HEK293 (cell line): Measurements from ENCODE around the gene MAGI1.

Source experiments
- CTCF ChIA-PET: fragments of 350-600 bp; formaldehyde crosslinking; extraction: SDS; loops from one replicate; lab custom pipeline; 2021; ENCODE audit warnings: antibody characterized with exemption; lab: Yijun Ruan, JAX
- POLR2A ChIA-PET: fragments of 300-600 bp; formaldehyde crosslinking; extraction: SDS; loops from one replicate; lab custom pipeline; 2020; ENCODE audit warnings: antibody characterized with exemption, inconsistent platforms; lab: Yijun Ruan, JAX
- H3K27ac ChIP-seq: fragments of 200-500 bp; sonication (Bioruptor generic); 2 replicates; pipeline ENCODE4 v1.5.1; 2014; ENCODE audit warnings: low read depth, low read length, control low read depth, inconsistent platforms; ENCODE audit errors: extremely low read depth
- H3K36me3 ChIP-seq, 2 experiments: fragments of 200-500 bp in 1 of 2; sonication (Bioruptor generic) in 1 of 2; 1 replicate in 1 of 2; 2 replicates in 1 of 2; pipeline ENCODE4 v1.5.1; 2014 to 2017; ENCODE audit warnings: inconsistent platforms in 2 of 2, low read length in 2 of 2; ENCODE audit not compliant: control insufficient read depth in 2 of 2, insufficient read depth in 1 of 2
- H3K4me1 ChIP-seq: fragments of 200-500 bp; sonication (Bioruptor generic); 2 replicates; pipeline ENCODE4 v1.5.1; 2014; ENCODE audit warnings: mild to moderate bottlenecking, low read length, inconsistent platforms; ENCODE audit not compliant: control insufficient read depth, insufficient read depth
- H3K4me3 ChIP-seq: 2 replicates; pipeline ENCODE4 v1.5.1; 2011; ENCODE audit warnings: low read depth, mild to moderate bottlenecking, control low read depth, low read length, moderate library complexity
- H3K9me3 ChIP-seq: fragments of 200-500 bp; sonication (Bioruptor generic); 2 replicates; pipeline ENCODE4 v1.5.1; 2014; ENCODE audit warnings: low read depth, low read length, inconsistent platforms; ENCODE audit not compliant: control insufficient read depth, insufficient read depth
- GFI1B ChIP-seq: fragments of 450-650 bp; formaldehyde crosslinking; IDR thresholded peaks from 2 replicates; pipeline ENCODE4 v1.5.1; 2016; ENCODE audit warnings: missing biosample characterization, missing genetic modification characterization
- HOXD13 ChIP-seq: sonication (generic); formaldehyde crosslinking; IDR thresholded peaks from 2 replicates; pipeline ENCODE4 v1.8.0; 2022; ENCODE audit warnings: missing genetic modification reagents, borderline replicate concordance
- SETDB1 ChIP-seq: IDR thresholded peaks from one replicate; pipeline ENCODE4 v1.6.1; 2017; ENCODE audit warnings: mild to moderate bottlenecking, low read length, moderate library complexity, mixed read lengths; ENCODE audit not compliant: insufficient read length
- TCF7L2 ChIP-seq: IDR thresholded peaks from 2 replicates; pipeline ENCODE4 v1.6.1; 2011; ENCODE audit warnings: low read depth, mild to moderate bottlenecking, inconsistent platforms, low read length, moderate library complexity, borderline replicate concordance
- TRIM28 ChIP-seq: IDR thresholded peaks from 2 replicates; pipeline ENCODE4 v1.6.1; 2011; ENCODE audit warnings: low read length, control low read depth, borderline replicate concordance
- ZFP37 ChIP-seq: fragments of 450-650 bp; formaldehyde crosslinking; IDR thresholded peaks from 2 replicates; pipeline ENCODE4 v1.5.1; 2016; ENCODE audit warnings: missing biosample characterization, missing genetic modification characterization
- ZFP41 ChIP-seq: fragments of 450-650 bp; formaldehyde crosslinking; IDR thresholded peaks from 2 replicates; pipeline ENCODE4 v1.5.1; 2016; ENCODE audit warnings: missing biosample characterization, missing genetic modification characterization, borderline replicate concordance
- ZNF112 ChIP-seq: fragments of 450-650 bp; formaldehyde crosslinking; IDR thresholded peaks from 2 replicates; pipeline ENCODE4 v1.5.0; 2017; ENCODE audit warnings: missing biosample characterization, missing genetic modification characterization
- ZNF121 ChIP-seq: fragments of 450-650 bp; formaldehyde crosslinking; IDR thresholded peaks from 2 replicates; pipeline ENCODE4 v1.5.1; 2016; ENCODE audit warnings: missing biosample characterization, missing genetic modification characterization
- ZNF132 ChIP-seq: fragments of 450-650 bp; formaldehyde crosslinking; IDR thresholded peaks from 2 replicates; pipeline ENCODE4 v1.5.1; 2017; ENCODE audit warnings: missing biosample characterization, missing genetic modification characterization, borderline replicate concordance
- ZNF23 ChIP-seq: fragments of 450-650 bp; formaldehyde crosslinking; IDR thresholded peaks from 2 replicates; pipeline ENCODE4 v1.5.1; 2016; ENCODE audit warnings: missing biosample characterization, missing genetic modification characterization, borderline replicate concordance
- ZNF324 ChIP-seq: fragments of 450-650 bp; formaldehyde crosslinking; IDR thresholded peaks from 2 replicates; pipeline ENCODE4 v1.5.1; 2016; ENCODE audit warnings: missing biosample characterization, missing genetic modification characterization
- ZNF335 ChIP-seq: fragments of 450-650 bp; formaldehyde crosslinking; conservative IDR thresholded peaks from 2 replicates; pipeline ENCODE4 v1.5.1; 2016; ENCODE audit warnings: missing biosample characterization, missing genetic modification characterization
- ZNF341 ChIP-seq: fragments of 450-650 bp; formaldehyde crosslinking; IDR thresholded peaks from 2 replicates; pipeline ENCODE4; 2016; ENCODE audit warnings: low read depth, missing biosample characterization, missing genetic modification characterization
- ZNF404 ChIP-seq: fragments of 450-650 bp; formaldehyde crosslinking; IDR thresholded peaks from 2 replicates; pipeline ENCODE4 v1.5.1; 2017; ENCODE audit warnings: missing biosample characterization, missing genetic modification characterization
- ZNF529 ChIP-seq: fragments of 450-650 bp; formaldehyde crosslinking; IDR thresholded peaks from 2 replicates; pipeline ENCODE4 v1.5.1; 2017; ENCODE audit warnings: missing genetic modification characterization, missing biosample characterization; ENCODE audit not compliant: insufficient replicate concordance
- ZNF549 ChIP-seq: fragments of 450-650 bp; IDR thresholded peaks from 2 replicates; pipeline ENCODE4 v1.5.1; 2018; ENCODE audit warnings: missing biosample characterization, missing genetic modification characterization, mild to moderate bottlenecking, inconsistent platforms, moderate library complexity
- ZNF560 ChIP-seq: fragments of 450-650 bp; formaldehyde crosslinking; IDR thresholded peaks from 2 replicates; pipeline ENCODE4 v1.5.1; 2017; ENCODE audit warnings: missing biosample characterization, missing genetic modification characterization, borderline replicate concordance
- ZNF626 ChIP-seq: fragments of 450-650 bp; sonication (Bioruptor Pico); formaldehyde crosslinking; IDR thresholded peaks from 2 replicates; pipeline ENCODE4 v1.5.1; 2018; ENCODE audit warnings: missing biosample characterization, missing genetic modification characterization, inconsistent platforms
- ZNF707 ChIP-seq: fragments of 450-650 bp; formaldehyde crosslinking; IDR thresholded peaks from 2 replicates; pipeline ENCODE4 v1.5.1; 2016; ENCODE audit warnings: missing biosample characterization, missing genetic modification characterization
- ZNF791 ChIP-seq: fragments of 450-650 bp; formaldehyde crosslinking; IDR thresholded peaks from 2 replicates; pipeline ENCODE4 v1.5.1; 2016; ENCODE audit warnings: missing biosample characterization, missing genetic modification characterization
- TF ChIP-seq, protein P1 (sequence below): fragments of 450-650 bp; formaldehyde crosslinking; IDR thresholded peaks from 2 replicates; pipeline ENCODE4 v1.5.1; 2017; ENCODE audit warnings: missing biosample characterization, missing genetic modification characterization
- TF ChIP-seq, protein P2 (sequence below): fragments of 450-650 bp; formaldehyde crosslinking; IDR thresholded peaks from 2 replicates; pipeline ENCODE4; 2016; ENCODE audit warnings: missing biosample characterization, missing genetic modification characterization
- TF ChIP-seq, protein P3 (sequence below): IDR thresholded peaks from 2 replicates; pipeline ENCODE4 v1.6.1; 2011; ENCODE audit warnings: mild to moderate bottlenecking, low read depth, low read length, borderline replicate concordance
- TF ChIP-seq, protein P4 (sequence below): fragments of 450-650 bp; formaldehyde crosslinking; IDR thresholded peaks from 2 replicates; pipeline ENCODE4 v1.5.1; 2016; ENCODE audit warnings: missing biosample characterization, missing genetic modification characterization
- TF ChIP-seq, protein P5 (sequence below): fragments of 450-650 bp; formaldehyde crosslinking; IDR thresholded peaks from 2 replicates; pipeline ENCODE4 v1.5.1; 2016; ENCODE audit warnings: missing biosample characterization, missing genetic modification characterization
- TF ChIP-seq, protein P6 (sequence below): fragments of 450-650 bp; formaldehyde crosslinking; conservative IDR thresholded peaks from 2 replicates; pipeline ENCODE4 v1.5.1; 2016; ENCODE audit warnings: low read depth, missing biosample characterization, missing genetic modification characterization

The MAGI1 gene

DNA sequence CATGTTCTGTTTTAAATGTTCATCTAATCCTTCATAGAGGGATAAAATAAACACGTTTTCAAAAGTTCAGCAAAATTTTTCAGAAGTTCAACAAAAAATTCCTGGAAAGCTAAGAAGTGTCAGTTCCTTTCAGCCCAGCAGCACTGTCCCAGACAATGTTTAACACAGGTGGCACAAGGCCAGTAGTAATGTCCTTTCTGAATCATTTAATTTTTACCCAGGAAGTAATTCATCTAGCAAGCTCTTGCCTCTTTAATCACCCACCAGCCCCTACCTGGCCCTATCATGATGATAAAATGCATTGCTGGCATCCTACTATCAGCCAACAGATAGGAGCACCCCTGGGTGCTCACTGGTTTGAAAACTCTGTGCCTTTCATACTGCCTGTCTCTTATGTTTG is 723.8 kb downstream of the MAGI1 start:
- H3K9me3 ChIP-seq: no peaks in the 10 kb centered on the region
- H3K4me1 ChIP-seq: no peaks in the 10 kb centered on the region
- ChIA-PET POLR2A (no interaction called here), CTCF (no interaction called here)
- H3K27ac ChIP-seq: no peak overlapping the region
- TF ChIP-seq ZNF132 (tag by site-specific recombination) (no peak), ZNF707 (no peak), ZNF112 (no peak), ZNF23 (tag by site-specific recombination) (no peak), SETDB1 (no peak), ZNF341 (no peak), ZNF324 (tag by site-specific recombination) (no peak), ZNF791 (tag by site-specific recombination) (no peak), ZNF549 (tag by site-specific recombination) (no peak), TCF7L2 (no peak), ZNF560 (tag by site-specific recombination) (no peak), ZNF404 (tag by site-specific recombination) (no peak), TRIM28 (no peak), GFI1B (tag by site-specific recombination) (no peak), ZNF335 (tag by site-specific recombination) (no peak)
- TF ChIP-seq, protein P1, sequence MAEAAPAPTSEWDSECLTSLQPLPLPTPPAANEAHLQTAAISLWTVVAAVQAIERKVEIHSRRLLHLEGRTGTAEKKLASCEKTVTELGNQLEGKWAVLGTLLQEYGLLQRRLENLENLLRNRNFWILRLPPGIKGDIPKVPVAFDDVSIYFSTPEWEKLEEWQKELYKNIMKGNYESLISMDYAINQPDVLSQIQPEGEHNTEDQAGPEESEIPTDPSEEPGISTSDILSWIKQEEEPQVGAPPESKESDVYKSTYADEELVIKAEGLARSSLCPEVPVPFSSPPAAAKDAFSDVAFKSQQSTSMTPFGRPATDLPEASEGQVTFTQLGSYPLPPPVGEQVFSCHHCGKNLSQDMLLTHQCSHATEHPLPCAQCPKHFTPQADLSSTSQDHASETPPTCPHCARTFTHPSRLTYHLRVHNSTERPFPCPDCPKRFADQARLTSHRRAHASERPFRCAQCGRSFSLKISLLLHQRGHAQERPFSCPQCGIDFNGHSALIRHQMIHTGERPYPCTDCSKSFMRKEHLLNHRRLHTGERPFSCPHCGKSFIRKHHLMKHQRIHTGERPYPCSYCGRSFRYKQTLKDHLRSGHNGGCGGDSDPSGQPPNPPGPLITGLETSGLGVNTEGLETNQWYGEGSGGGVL (tag by site-specific recombination): no peak
- TF ChIP-seq, protein P2, sequence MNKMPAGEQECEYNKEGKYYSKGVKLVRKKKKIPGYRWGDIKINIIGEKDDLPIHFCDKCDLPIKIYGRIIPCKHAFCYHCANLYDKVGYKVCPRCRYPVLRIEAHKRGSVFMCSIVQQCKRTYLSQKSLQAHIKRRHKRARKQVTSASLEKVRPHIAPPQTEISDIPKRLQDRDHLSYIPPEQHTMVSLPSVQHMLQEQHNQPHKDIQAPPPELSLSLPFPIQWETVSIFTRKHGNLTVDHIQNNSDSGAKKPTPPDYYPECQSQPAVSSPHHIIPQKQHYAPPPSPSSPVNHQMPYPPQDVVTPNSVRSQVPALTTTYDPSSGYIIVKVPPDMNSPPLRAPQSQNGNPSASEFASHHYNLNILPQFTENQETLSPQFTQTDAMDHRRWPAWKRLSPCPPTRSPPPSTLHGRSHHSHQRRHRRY (tag by site-specific recombination): no peak
- TF ChIP-seq, protein P3, sequence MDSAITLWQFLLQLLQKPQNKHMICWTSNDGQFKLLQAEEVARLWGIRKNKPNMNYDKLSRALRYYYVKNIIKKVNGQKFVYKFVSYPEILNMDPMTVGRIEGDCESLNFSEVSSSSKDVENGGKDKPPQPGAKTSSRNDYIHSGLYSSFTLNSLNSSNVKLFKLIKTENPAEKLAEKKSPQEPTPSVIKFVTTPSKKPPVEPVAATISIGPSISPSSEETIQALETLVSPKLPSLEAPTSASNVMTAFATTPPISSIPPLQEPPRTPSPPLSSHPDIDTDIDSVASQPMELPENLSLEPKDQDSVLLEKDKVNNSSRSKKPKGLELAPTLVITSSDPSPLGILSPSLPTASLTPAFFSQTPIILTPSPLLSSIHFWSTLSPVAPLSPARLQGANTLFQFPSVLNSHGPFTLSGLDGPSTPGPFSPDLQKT: no peak
- H3K4me3 ChIP-seq: no peak overlapping the region
- H3K36me3 ChIP-seq: no peaks in the 10 kb centered on the region

DNA sequence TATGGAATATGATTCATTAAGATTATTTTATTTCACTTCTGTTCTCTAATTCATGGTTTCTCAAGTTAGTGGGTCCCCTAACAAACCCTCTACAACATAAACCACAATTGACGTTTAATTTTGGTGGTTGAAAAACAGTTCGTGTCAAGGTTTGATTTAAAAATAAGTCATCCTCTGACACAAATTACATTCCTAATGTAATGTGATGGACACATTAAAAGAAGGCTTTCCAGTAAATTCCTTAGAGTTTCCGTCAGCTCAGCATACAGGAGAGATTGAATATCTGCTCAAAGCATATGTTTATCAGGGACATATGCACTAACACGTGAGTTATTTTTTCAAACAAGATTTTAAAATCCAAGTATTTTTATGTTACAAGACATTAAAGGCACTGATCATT is 724.4 kb downstream of the MAGI1 start:
- POLR2A ChIA-PET: no interaction called here
- H3K4me1 ChIP-seq: no peaks in the 10 kb centered on the region
- no peaks in the 10 kb centered on the region for H3K9me3 ChIP-seq
- TF ChIP-seq HOXD13 (CRISPR knock-in tag) (no peak), ZNF549 (tag by site-specific recombination) (no peak), ZNF529 (tag by site-specific recombination) (no peak), ZFP37 (tag by site-specific recombination) (no peak), ZNF121 (tag by site-specific recombination) (no peak), ZFP41 (tag by site-specific recombination) (no peak), ZNF626 (tag by site-specific recombination) (no peak)
- TF ChIP-seq, protein P4, sequence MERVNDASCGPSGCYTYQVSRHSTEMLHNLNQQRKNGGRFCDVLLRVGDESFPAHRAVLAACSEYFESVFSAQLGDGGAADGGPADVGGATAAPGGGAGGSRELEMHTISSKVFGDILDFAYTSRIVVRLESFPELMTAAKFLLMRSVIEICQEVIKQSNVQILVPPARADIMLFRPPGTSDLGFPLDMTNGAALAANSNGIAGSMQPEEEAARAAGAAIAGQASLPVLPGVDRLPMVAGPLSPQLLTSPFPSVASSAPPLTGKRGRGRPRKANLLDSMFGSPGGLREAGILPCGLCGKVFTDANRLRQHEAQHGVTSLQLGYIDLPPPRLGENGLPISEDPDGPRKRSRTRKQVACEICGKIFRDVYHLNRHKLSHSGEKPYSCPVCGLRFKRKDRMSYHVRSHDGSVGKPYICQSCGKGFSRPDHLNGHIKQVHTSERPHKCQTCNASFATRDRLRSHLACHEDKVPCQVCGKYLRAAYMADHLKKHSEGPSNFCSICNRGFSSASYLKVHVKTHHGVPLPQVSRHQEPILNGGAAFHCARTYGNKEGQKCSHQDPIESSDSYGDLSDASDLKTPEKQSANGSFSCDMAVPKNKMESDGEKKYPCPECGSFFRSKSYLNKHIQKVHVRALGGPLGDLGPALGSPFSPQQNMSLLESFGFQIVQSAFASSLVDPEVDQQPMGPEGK: no peak
- TF ChIP-seq, protein P5, sequence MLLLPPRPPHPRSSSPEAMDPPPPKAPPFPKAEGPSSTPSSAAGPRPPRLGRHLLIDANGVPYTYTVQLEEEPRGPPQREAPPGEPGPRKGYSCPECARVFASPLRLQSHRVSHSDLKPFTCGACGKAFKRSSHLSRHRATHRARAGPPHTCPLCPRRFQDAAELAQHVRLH (tag by site-specific recombination): no peak
- TF ChIP-seq, protein P6, sequence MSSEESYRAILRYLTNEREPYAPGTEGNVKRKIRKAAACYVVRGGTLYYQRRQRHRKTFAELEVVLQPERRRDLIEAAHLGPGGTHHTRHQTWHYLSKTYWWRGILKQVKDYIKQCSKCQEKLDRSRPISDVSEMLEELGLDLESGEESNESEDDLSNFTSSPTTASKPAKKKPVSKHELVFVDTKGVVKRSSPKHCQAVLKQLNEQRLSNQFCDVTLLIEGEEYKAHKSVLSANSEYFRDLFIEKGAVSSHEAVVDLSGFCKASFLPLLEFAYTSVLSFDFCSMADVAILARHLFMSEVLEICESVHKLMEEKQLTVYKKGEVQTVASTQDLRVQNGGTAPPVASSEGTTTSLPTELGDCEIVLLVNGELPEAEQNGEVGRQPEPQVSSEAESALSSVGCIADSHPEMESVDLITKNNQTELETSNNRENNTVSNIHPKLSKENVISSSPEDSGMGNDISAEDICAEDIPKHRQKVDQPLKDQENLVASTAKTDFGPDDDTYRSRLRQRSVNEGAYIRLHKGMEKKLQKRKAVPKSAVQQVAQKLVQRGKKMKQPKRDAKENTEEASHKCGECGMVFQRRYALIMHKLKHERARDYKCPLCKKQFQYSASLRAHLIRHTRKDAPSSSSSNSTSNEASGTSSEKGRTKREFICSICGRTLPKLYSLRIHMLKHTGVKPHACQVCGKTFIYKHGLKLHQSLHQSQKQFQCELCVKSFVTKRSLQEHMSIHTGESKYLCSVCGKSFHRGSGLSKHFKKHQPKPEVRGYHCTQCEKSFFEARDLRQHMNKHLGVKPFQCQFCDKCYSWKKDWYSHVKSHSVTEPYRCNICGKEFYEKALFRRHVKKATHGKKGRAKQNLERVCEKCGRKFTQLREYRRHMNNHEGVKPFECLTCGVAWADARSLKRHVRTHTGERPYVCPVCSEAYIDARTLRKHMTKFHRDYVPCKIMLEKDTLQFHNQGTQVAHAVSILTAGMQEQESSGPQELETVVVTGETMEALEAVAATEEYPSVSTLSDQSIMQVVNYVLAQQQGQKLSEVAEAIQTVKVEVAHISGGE: no peak
- TF ChIP-seq, all 188 proteins: peak for 0
- CTCF ChIA-PET: no interaction called here
- H3K36me3 ChIP-seq: no peaks in the 10 kb centered on the region
- H3K27ac ChIP-seq: no peak overlapping the region
- H3K4me3 ChIP-seq: no peak overlapping the region
